ENCODE results near the gene TMEM168. TPM values are rescaled to one million over a fixed set of nuclear protein-coding genes. Genes with fewer than 3 reads are reported as not detected.

TMEM168 gene
- total and polyA plus RNA-seq, 2 donors from 2014 or later, result 8.8 to 26.9 TPM

GRCh38 chr7:112721366-112721765 is 68.8 kb downstream of the TMEM168 start:
- no peaks in the 10 kb centered on the region for H3K27me3 ChIP-seq (ENCODE audit: control insufficient read depth, insufficient read depth, low read length)
- H3K27ac ChIP-seq (ENCODE audit: low read depth in 2 of 2, low read length in 2 of 2), result no peak overlapping the region
- no peak for FAIRE-seq

GRCh38 chr7:112715525-112715924 is 74.7 kb downstream of the TMEM168 start:
- Histone ChIP-seq H3K27ac (ENCODE audit: low read depth in 2 of 2, low read length in 2 of 2) (no peak overlapping the region), H3K9me3 (ENCODE audit: control insufficient read depth in 2 of 3, insufficient read depth in 1 of 3, low read length in 3 of 3) (no peaks in the 10 kb centered on the region), H3K4me3 (ENCODE audit: low read length in 3 of 3) (no peak overlapping the region), H3K36me3 (ENCODE audit: control insufficient read depth in 2 of 3, insufficient read depth in 3 of 3, low read length in 3 of 3) (no peaks in the 10 kb centered on the region), H3K27me3 (ENCODE audit: control insufficient read depth, insufficient read depth, low read length) (no peaks in the 10 kb centered on the region), H3K4me1 (ENCODE audit: control insufficient read depth in 2 of 3, insufficient read depth in 2 of 3, low read depth in 1 of 3, low read length in 3 of 3) (no peaks in the 10 kb centered on the region), H3K9ac (ENCODE audit: low read length in 3 of 3) (no peak overlapping the region)
- TF ChIP-seq CTCF (IDR thresholded peaks at IDR 0.05; ENCODE audit: borderline replicate concordance, extremely low read depth, insufficient read depth), result no peak
- intact Hi-C loops (cut with DNase I), result no loop called here
- DNase-seq, result no peak
- no peak for FAIRE-seq

More at GRCh38 chr7:112721366-112721765, 68.8 kb downstream of the TMEM168 start:
- Histone ChIP-seq H3K9me3 (ENCODE audit: control insufficient read depth in 2 of 3, insufficient read depth in 1 of 3, low read length in 3 of 3) (peaks cover 0 to 4% (median 1%) of the 10 kb centered on the region in 3 donors), H3K9ac (ENCODE audit: low read length in 3 of 3) (no peak overlapping the region), H3K4me1 (ENCODE audit: control insufficient read depth in 2 of 3, insufficient read depth in 2 of 3, low read depth in 1 of 3, low read length in 3 of 3) (no peaks in the 10 kb centered on the region), H3K36me3 (ENCODE audit: control insufficient read depth in 2 of 3, insufficient read depth in 3 of 3, low read length in 3 of 3) (no peaks in the 10 kb centered on the region), H3K4me3 (ENCODE audit: low read length in 3 of 3) (no peak overlapping the region)
- DNase-seq, result no peak
- TF ChIP-seq CTCF (IDR thresholded peaks at IDR 0.05; ENCODE audit: borderline replicate concordance, extremely low read depth, insufficient read depth), result no peak
- intact Hi-C loops (cut with DNase I), result no loop called here

- Histone ChIP-seq H3K27me3 (ENCODE audit: control insufficient read depth, insufficient read depth, low read length) (no peaks in the 10 kb centered on the region), H3K9ac (ENCODE audit: low read length in 3 of 3) (no peak overlapping the region), H3K27ac (ENCODE audit: low read depth in 2 of 2, low read length in 2 of 2) (no peak overlapping the region), H3K4me3 (ENCODE audit: low read length in 3 of 3) (no peak overlapping the region), H3K4me1 (ENCODE audit: control insufficient read depth in 2 of 3, insufficient read depth in 2 of 3, low read depth in 1 of 3, low read length in 3 of 3) (no peaks in the 10 kb centered on the region), H3K36me3 (ENCODE audit: control insufficient read depth in 2 of 3, insufficient read depth in 3 of 3, low read length in 3 of 3) (no peaks in the 10 kb centered on the region), H3K9me3 (ENCODE audit: control insufficient read depth in 2 of 3, insufficient read depth in 1 of 3, low read length in 3 of 3) (no peaks in the 10 kb centered on the region)
- no peak for DNase-seq
- intact Hi-C loops (cut with DNase I), result no loop called here
- no peak for TF ChIP-seq CTCF (IDR thresholded peaks at IDR 0.05; ENCODE audit: borderline replicate concordance, extremely low read depth, insufficient read depth)
- no peak for FAIRE-seq
These were observed 75.3 kb downstream of the TMEM168 start for GRCh38 chr7:112714917-112715316.

Data from kidney (tissue), 14 donors.